Ishikawa (cell line): ENCODE data around the gene FLVCR2.

Experiments
- CEBPB ChIP-seq: IDR thresholded peaks from 2 replicates; pipeline ENCODE4 v1.6.1; 2012
- CREB1 ChIP-seq: IDR thresholded peaks from 2 replicates; pipeline ENCODE4 v1.6.1; 2012; ENCODE audit warnings: low read depth
- EGR1 ChIP-seq: IDR thresholded peaks from 2 replicates; pipeline ENCODE4 v1.6.1; 2012
- EP300 ChIP-seq: IDR thresholded peaks from 2 replicates; pipeline ENCODE4 v1.6.1; 2012; ENCODE audit warnings: borderline replicate concordance
- FOXM1 ChIP-seq: IDR thresholded peaks from 2 replicates; pipeline ENCODE4 v1.6.1; 2012; ENCODE audit warnings: low read depth, borderline replicate concordance
- NFIC ChIP-seq: IDR thresholded peaks from 2 replicates; pipeline ENCODE4 v1.6.1; 2012
- RAD21 ChIP-seq: IDR thresholded peaks from 2 replicates; pipeline ENCODE4 v1.6.1; 2012; ENCODE audit warnings: low read depth
- TAF1 ChIP-seq: IDR thresholded peaks from 2 replicates; pipeline ENCODE4 v1.6.1; 2012; ENCODE audit warnings: low read depth, mild to moderate bottlenecking
- TCF12 ChIP-seq: IDR thresholded peaks from 2 replicates; pipeline ENCODE4 v1.6.1; 2012; ENCODE audit warnings: low read depth
- TEAD4 ChIP-seq: IDR thresholded peaks from 2 replicates; pipeline ENCODE4 v1.6.1; 2012
- YY1 ChIP-seq: IDR thresholded peaks from 2 replicates; pipeline ENCODE4 v1.6.1; 2012; ENCODE audit warnings: low read depth
- ZBTB7A ChIP-seq: IDR thresholded peaks from 2 replicates; pipeline ENCODE4 v1.6.1; 2012; ENCODE audit warnings: low read depth
- TF ChIP-seq, protein P1 (sequence below): IDR thresholded peaks from 2 replicates; pipeline ENCODE4 v1.6.1; 2012
- TF ChIP-seq, protein P2 (sequence below): IDR thresholded peaks from 2 replicates; pipeline ENCODE4 v1.6.1; 2012; ENCODE audit warnings: low read depth, mild to moderate bottlenecking
- TF ChIP-seq, protein P3 (sequence below): IDR thresholded peaks from 2 replicates; pipeline ENCODE4 v1.6.1; 2012

The FLVCR2 gene

DNA sequence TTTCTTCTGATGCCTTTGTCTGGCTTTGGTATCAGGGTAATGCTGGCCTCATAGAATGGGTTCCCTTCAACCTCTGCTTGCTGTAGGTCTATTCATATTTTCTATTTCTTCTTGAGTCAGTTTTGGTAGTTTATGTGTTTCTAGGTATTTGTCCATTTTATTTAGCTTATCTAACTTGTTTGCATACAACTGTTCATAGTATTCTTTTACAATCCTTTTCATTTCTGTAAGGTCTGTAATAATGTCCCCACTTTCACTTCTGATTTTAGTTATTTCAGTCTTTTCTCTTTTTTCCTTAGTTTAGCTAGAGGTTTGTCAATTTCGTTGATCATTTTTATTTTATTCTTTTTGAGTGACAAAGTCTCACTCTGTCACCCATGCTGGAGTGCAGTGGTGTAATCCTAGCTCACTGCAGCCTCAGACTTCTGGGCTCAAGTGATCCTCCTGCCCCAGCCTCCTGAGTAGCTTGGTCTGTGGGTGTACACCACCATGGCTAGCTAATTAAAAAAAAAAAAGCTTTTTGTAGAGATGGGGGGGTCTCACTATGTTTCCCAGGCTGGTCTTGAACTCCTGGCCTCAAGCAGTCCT, 94.3 kb downstream of the FLVCR2 start:
- TF ChIP-seq YY1 (no peak), EGR1 (no peak), CEBPB (no peak), TAF1 (no peak), NFIC (no peak), FOXM1 (no peak), CREB1 (no peak)
- TF ChIP-seq, protein P1, sequence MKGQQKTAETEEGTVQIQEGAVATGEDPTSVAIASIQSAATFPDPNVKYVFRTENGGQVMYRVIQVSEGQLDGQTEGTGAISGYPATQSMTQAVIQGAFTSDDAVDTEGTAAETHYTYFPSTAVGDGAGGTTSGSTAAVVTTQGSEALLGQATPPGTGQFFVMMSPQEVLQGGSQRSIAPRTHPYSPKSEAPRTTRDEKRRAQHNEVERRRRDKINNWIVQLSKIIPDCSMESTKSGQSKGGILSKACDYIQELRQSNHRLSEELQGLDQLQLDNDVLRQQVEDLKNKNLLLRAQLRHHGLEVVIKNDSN: no peak
- TF ChIP-seq, protein P2, sequence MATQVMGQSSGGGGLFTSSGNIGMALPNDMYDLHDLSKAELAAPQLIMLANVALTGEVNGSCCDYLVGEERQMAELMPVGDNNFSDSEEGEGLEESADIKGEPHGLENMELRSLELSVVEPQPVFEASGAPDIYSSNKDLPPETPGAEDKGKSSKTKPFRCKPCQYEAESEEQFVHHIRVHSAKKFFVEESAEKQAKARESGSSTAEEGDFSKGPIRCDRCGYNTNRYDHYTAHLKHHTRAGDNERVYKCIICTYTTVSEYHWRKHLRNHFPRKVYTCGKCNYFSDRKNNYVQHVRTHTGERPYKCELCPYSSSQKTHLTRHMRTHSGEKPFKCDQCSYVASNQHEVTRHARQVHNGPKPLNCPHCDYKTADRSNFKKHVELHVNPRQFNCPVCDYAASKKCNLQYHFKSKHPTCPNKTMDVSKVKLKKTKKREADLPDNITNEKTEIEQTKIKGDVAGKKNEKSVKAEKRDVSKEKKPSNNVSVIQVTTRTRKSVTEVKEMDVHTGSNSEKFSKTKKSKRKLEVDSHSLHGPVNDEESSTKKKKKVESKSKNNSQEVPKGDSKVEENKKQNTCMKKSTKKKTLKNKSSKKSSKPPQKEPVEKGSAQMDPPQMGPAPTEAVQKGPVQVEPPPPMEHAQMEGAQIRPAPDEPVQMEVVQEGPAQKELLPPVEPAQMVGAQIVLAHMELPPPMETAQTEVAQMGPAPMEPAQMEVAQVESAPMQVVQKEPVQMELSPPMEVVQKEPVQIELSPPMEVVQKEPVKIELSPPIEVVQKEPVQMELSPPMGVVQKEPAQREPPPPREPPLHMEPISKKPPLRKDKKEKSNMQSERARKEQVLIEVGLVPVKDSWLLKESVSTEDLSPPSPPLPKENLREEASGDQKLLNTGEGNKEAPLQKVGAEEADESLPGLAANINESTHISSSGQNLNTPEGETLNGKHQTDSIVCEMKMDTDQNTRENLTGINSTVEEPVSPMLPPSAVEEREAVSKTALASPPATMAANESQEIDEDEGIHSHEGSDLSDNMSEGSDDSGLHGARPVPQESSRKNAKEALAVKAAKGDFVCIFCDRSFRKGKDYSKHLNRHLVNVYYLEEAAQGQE: no peak

DNA sequence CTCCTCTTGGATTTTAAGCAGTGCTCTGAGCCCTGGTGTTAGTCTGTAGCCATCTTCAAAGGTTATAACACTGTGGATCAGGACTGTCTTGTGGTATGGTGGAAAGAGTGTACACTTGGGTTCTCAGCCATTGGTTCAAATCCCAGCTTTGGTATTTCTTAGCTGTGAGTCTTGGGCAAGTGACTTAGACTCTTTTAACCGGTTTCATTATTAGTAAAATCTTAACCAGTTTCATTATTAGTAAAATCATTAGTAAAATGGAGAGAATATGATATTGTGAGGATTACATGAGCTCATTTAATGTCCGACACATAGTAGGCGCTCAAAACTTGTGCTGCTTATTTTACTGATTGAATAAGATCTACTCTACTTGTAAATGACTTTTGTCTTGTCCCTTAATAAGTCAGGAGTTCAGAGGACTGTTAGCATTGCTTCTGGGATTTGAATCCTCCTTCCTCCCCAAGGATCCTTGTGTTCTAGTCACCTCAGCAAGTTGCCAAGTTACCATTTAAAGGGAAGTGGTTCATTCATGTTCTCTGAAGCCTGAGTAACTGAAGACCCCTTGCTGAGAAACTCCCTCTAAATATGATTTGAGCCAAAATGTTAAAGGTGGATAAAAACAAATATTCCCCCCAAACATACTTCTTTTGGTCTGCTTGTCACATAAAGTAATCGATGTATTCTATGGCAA, 95.1 kb downstream of the FLVCR2 start:
- TF ChIP-seq, protein P1: no peak
- TF ChIP-seq TAF1 (no peak), NFIC (no peak), CREB1 (no peak)

DNA sequence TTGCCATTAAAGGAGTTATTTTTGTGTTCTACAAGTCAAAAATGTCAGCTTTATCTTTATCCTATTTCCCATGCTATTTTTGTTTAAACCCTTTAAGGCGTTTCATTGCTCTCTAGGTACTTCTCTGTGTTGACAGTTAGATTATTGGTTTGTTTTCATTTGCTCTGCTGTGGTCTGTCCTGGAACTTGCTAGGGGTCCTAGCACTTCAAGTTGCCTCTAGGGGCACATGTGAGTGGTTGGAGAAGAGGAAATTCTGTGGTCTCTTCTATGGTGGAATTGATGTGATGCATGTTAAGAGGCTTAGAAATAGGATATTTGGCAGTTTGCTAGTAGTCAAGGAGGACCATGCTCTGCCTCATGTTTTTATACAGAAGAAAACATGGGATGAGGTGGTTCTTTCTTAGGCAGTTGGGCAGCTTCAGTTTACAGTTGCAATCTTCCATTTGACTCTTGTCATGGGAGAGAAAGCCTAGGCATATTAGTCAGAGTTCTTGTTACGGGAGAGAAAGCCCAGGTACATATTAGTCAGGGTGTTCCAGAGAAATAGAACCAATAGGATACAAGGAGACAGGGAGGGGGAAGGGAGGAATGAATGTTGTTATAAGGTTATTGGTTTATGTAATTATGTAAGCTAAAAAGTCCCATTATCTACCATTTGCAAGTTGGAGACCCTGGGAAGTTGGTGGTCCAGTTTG, 97.0 kb downstream of the FLVCR2 start:
- TF ChIP-seq TAF1 (no peak), CEBPB (no peak), EGR1 (no peak), CREB1 (no peak), FOXM1 (no peak), RAD21 (no peak), TEAD4 (no peak)
- TF ChIP-seq, protein P2: no peak

DNA sequence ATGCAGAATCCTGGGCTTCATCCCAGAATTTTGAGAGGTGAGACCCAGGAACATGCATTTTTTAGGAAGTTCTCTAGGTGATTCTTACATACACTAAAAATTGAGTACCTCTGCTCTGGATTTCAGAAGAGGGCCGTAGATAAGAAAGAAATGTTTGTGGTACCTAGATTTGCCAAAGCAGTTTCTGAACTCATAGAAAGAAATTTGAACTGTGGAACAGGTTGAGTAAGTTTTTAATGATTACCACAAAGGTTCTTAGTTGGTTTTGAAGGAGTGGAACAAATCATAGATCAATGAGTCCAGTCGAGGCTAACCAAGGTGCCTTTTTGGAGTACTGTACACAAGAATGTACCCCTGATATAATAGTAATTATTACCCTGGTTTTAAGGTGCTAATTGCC, 107.5 kb downstream of the FLVCR2 start:
- TF ChIP-seq EGR1 (no peak), CREB1 (no peak), NFIC (no peak), EP300 (no peak), TAF1 (no peak), RAD21 (no peak)

DNA sequence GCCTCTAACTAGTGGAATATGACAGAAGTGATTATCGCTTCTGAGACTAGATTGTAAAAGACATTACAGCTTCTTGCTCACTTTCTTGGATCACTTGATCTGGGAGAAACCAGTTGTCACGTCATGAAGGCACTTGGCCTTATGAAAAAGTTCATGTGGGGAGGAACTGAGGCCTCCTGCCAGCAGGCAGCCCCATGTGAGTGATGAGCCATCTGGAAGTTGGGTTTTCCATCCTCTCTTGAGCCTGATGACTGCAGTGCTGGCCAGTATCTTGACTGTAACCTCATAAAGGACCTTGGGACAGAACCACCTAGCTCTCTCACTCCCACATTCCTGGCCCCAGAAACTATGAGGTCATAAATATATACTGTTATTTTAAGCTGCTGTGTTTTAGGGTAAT, 110.6 kb downstream of the FLVCR2 start:
- TF ChIP-seq YY1: no peak
- TF ChIP-seq EP300: no peak
- TF ChIP-seq CEBPB: no peak
- TF ChIP-seq, protein P2: no peak
- TF ChIP-seq RAD21: no peak
- no peak for TF ChIP-seq TEAD4
- TF ChIP-seq EGR1: no peak
- TF ChIP-seq NFIC: no peak

DNA sequence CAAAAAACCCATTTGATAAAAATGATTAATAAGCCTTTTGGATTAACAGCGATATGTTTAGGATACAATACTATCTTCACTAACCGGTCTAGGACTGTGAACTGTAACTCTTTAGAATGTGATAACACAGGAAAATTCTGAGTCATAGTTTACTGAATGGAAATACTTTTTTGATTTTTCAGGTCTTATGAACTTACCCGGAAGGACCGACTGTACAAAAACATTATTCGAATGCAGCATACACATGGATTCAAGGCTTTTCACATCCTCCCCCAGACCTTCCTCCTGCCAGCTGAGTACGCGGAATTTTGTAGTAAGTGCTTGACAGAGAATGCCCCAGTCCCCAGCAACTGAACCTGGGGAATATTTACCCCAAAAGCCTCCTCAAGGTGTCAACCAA, 111.6 kb downstream of the FLVCR2 start:
- TF ChIP-seq ZBTB7A: no peak
- TF ChIP-seq, protein P1: no peak
- no peak for TF ChIP-seq EGR1
- TF ChIP-seq NFIC: no peak
- TF ChIP-seq, protein P2: no peak
- no peak for TF ChIP-seq RAD21
- no peak for TF ChIP-seq TAF1
- no peak for TF ChIP-seq EP300
- TF ChIP-seq TCF12: no peak
- no peak for TF ChIP-seq TEAD4
- TF ChIP-seq, protein P3, sequence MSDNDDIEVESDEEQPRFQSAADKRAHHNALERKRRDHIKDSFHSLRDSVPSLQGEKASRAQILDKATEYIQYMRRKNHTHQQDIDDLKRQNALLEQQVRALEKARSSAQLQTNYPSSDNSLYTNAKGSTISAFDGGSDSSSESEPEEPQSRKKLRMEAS: no peak
- no peak for TF ChIP-seq YY1
